Thyroid gland (tissue), 4 donors: ENCODE results near the gene ADAM8. TPM values are rescaled to one million over a fixed set of nuclear protein-coding genes. Genes with fewer than 3 reads are reported as not detected.
"Not testable (repeated sequence)": the region's sequence is repeated elsewhere in the genome, so short reads cannot be mapped to it uniquely, and the experiment has no call there.

ENCODE experiments used
- DNase-seq, 2 donors: peaks; one replicate each; pipeline ENCODE4 v3.0.0-alpha.2; 2019
- H3K27ac ChIP-seq, 3 donors: fragments of 200-600 bp; sonication (generic); 1 replicate in 2 of 3; 2 replicates in 1 of 3; pipeline ENCODE4 v1.5.1; 2016 to 2019; ENCODE audit warnings: mild to moderate bottlenecking in 1 of 3, moderate library complexity in 1 of 3
- H3K27me3 ChIP-seq: fragments of 200-600 bp; sonication (generic); one replicate; pipeline ENCODE4 v1.5.1; 2019
- H3K36me3 ChIP-seq, 2 donors: fragments of 200-600 bp; sonication (generic); one replicate each; pipeline ENCODE4 v1.5.1; 2016 to 2019
- H3K4me1 ChIP-seq, 2 donors: fragments of 200-600 bp; sonication (generic); one replicate each; pipeline ENCODE4 v1.5.1; 2017 to 2019
- H3K4me3 ChIP-seq, 3 donors: fragments of 200-600 bp; sonication (generic); replicated peaks in 1 of 3; 1 replicate in 2 of 3; 2 replicates in 1 of 3; pipeline ENCODE4 v1.5.1; 2016; ENCODE audit warnings: mild to moderate bottlenecking in 1 of 3
- H3K9me3 ChIP-seq: fragments of 200-600 bp; sonication (generic); one replicate; pipeline ENCODE4 v1.5.1; 2017
- CTCF ChIP-seq, 6 experiments: fragments of 200-600 bp in 3 of 6; fragments of 450-650 bp in 3 of 6; sonication (generic) in 3 of 6; IDR thresholded peaks; one replicate each; pipeline ENCODE4 v1.5.1; 2016 to 2019; ENCODE audit warnings: antibody characterized with exemption in 6 of 6, mild to moderate bottlenecking in 2 of 6, inconsistent platforms in 1 of 6, moderate library complexity in 1 of 6
- POLR2A ChIP-seq, 2 donors: fragments of 450-650 bp; IDR thresholded peaks; one replicate each; pipeline ENCODE4 v1.6.1; 2017; ENCODE audit warnings: antibody characterized with exemption in 2 of 2, mild to moderate bottlenecking in 2 of 2, moderate library complexity in 1 of 2
- WGBS, 2 donors: methylation state at CpG; one replicate each; pipeline ENCODE4 v1.1.5; 2017; 5-methylcytosine and 5-hydroxymethylcytosine counted together
- intact Hi-C: fragments of 100-400 bp; cut with DNase I; formaldehyde crosslinking; loops from one replicate; pipeline ENCODE4 v1.15.1; 2023
- total RNA-seq, 4 donors: library from RNA; depleted of rRNA; stranded (reverse); fragments of >200 nt; gene quantifications; one replicate each; pipeline ENCODE4 v1.2.3, GENCODE V29; 2016

The ADAM8 gene
- total RNA-seq, 4 donors from 2014 or later = 1.6 to 9.8 (median 2.6) TPM

- DNase-seq = no peak
- H3K36me3 ChIP-seq = no peaks in the 10 kb centered on the region
- intact Hi-C loops = no loop called here
- TF ChIP-seq CTCF (IDR thresholded peaks at IDR 0.05) (no peak), POLR2A (IDR thresholded peaks at IDR 0.05) (no peak)
- H3K9me3 ChIP-seq = no peaks in the 10 kb centered on the region
- peaks cover 11% of the 10 kb centered on the region for H3K27me3 ChIP-seq
- 79 to 88% methylated on average over 23 to 30 of the region's 30 CpGs for WGBS, 2 donors
- no peak overlapping the region for H3K27ac ChIP-seq
- H3K4me1 ChIP-seq = peaks cover 4 to 20% of the 10 kb centered on the region in 2 donors
- no peak overlapping the region for H3K4me3 ChIP-seq
Measured at GRCh38 chr10:133226251-133226808, 50.3 kb downstream of the ADAM8 start.

- Histone ChIP-seq H3K9me3 (no peaks in the 10 kb centered on the region), H3K4me1 (peaks cover 4 to 18% of the 10 kb centered on the region in 2 donors), H3K27ac (peak overlapping the region in 1 of 3 donors; percentile 51), H3K4me3 (no peak overlapping the region), H3K36me3 (no peaks in the 10 kb centered on the region), H3K27me3 (peaks cover 9% of the 10 kb centered on the region)
- 70 to 72% methylated on average over 17 to 23 of the region's 23 CpGs for WGBS, 2 donors
- intact Hi-C loops = no loop called here
- DNase-seq = peak; percentile 10 to 22
- TF ChIP-seq POLR2A (IDR thresholded peaks at IDR 0.05) = no peak
- no peak for TF ChIP-seq CTCF (IDR thresholded peaks at IDR 0.05)
Measured at GRCh38 chr10:133225707-133226191, 50.9 kb downstream of the ADAM8 start.

GRCh38 chr10:133224756-133225372 is 51.8 kb downstream of the ADAM8 start:
- no peak for TF ChIP-seq POLR2A (IDR thresholded peaks at IDR 0.05)
- no peak for TF ChIP-seq CTCF (IDR thresholded peaks at IDR 0.05)
- no peaks in the 10 kb centered on the region for H3K36me3 ChIP-seq
- intact Hi-C loops = no loop called here
- H3K27me3 ChIP-seq = peaks cover 8% of the 10 kb centered on the region
- DNase-seq = peak; percentile 78
- H3K4me1 ChIP-seq = peaks cover 4 to 13% of the 10 kb centered on the region in 2 donors
- H3K4me3 ChIP-seq = peak overlapping the region in 2 of 3 donors; percentile 31 to 34
- WGBS, 2 donors = 12 to 28% methylated on average over 11 to 22 of the region's 25 CpGs
- H3K9me3 ChIP-seq = no peaks in the 10 kb centered on the region
- H3K27ac ChIP-seq = peak overlapping the region in 2 of 3 donors; percentile 49 to 51

GRCh38 chr10:133224076-133224475 is 52.6 kb downstream of the ADAM8 start:
- peaks cover 4 to 8% of the 10 kb centered on the region in 2 donors for H3K4me1 ChIP-seq
- no peaks in the 10 kb centered on the region for H3K36me3 ChIP-seq
- H3K27ac ChIP-seq = no peak overlapping the region
- intact Hi-C loops = no loop called here
- no peak for TF ChIP-seq CTCF (IDR thresholded peaks at IDR 0.05)
- no peak for TF ChIP-seq POLR2A (IDR thresholded peaks at IDR 0.05)
- no peaks in the 10 kb centered on the region for H3K9me3 ChIP-seq
- WGBS, 2 donors = 66% methylated on average over 11 to 13 of the region's 14 CpGs
- no peak overlapping the region for H3K4me3 ChIP-seq
- peaks cover under 1% of the 10 kb centered on the region for H3K27me3 ChIP-seq
- DNase-seq = no peak

- DNase-seq, H3K27me3 ChIP-seq, H3K4me1 ChIP-seq, intact Hi-C loops, H3K27ac ChIP-seq, H3K36me3 ChIP-seq, H3K4me3 ChIP-seq, H3K9me3 ChIP-seq: not testable (repeated sequence)
- WGBS, 2 donors = 86% methylated on average over 9 to 16 of the region's 22 CpGs
Measured at GRCh38 chr10:133221756-133222155, 54.9 kb downstream of the ADAM8 start.
